HepG2 (cell line): ENCODE data around the gene GTF2A1. TPM values are rescaled to one million over a fixed set of nuclear protein-coding genes. Genes with fewer than 3 reads are reported as not detected.

Experiments used
- ATAC-seq: fragments of 200-7000 bp; cut with Tn5 transposase; 3 replicates; pipeline ENCODE4 v1.9.1; 2020; ENCODE audit warnings: mild to moderate bottlenecking, moderate library complexity
- BruUV-seq: library from RNA; stranded (reverse); fragments of 400-500 nt; replicated peaks from 2 replicates; lab custom pipeline; 2021; lab: Mats Ljungman, UMichigan
- CTCF ChIA-PET: fragments of 300-600 bp; formaldehyde crosslinking; extraction: SDS; loops from one replicate; lab custom pipeline; 2021; ENCODE audit warnings: low total read pairs, inconsistent platforms, low intra/inter-chr PET ratio; lab: Yijun Ruan, JAX
- POLR2A ChIA-PET: fragments of 350-600 bp; sonication (Branson Sonifier 250); formaldehyde crosslinking; loops from one replicate; lab custom pipeline; 2020; ENCODE audit warnings: antibody characterized with exemption, inconsistent platforms; lab: Yijun Ruan, JAX
- DNase-seq: peaks from one replicate; pipeline ENCODE4 v3.0.0-alpha.2; 2015; ENCODE audit warnings: low spot score
- FAIRE-seq: peaks from 3 replicates; lab custom pipeline; 2011; peaks lifted over from hg19 to GRCh38; lab: Jason Lieb, UNC
- H2AFZ ChIP-seq: one replicate; pipeline ENCODE4 v1.6.1; 2011; ENCODE audit warnings: low read length, inconsistent platforms
- H3K27ac ChIP-seq: fragments of 300-600 bp; 3 replicates; pipeline ENCODE4 v1.8.0; 2011; ENCODE audit warnings: mixed run types, mild to moderate bottlenecking, mixed read lengths, low read length, inconsistent platforms; ENCODE audit not compliant: insufficient read depth; ENCODE audit errors: extremely low read length
- H3K27me3 ChIP-seq, 2 experiments: fragments of 200-600 bp in 1 of 2; 2 replicates in 1 of 2; 3 replicates in 1 of 2; pipeline versions ENCODE4 v1.6.0 to v1.8.0; 2011; ENCODE audit warnings: low read length in 2 of 2, mild to moderate bottlenecking in 2 of 2, moderate library complexity in 2 of 2, inconsistent platforms in 1 of 2; ENCODE audit not compliant: insufficient read depth in 2 of 2, control insufficient read depth in 1 of 2
- H3K36me3 ChIP-seq, 2 experiments: fragments of 200-600 bp in 1 of 2; replicated peaks in 1 of 2; 2 replicates in 1 of 2; 3 replicates in 1 of 2; pipeline versions ENCODE4 v1.5.1 to v1.8.0; 2011; ENCODE audit warnings: low read length in 2 of 2, inconsistent platforms in 1 of 2; ENCODE audit not compliant: insufficient read depth in 2 of 2, control insufficient read depth in 1 of 2
- H3K4me1 ChIP-seq: 2 replicates; pipeline ENCODE4 v1.5.1; 2012; ENCODE audit warnings: low read length, inconsistent platforms; ENCODE audit not compliant: insufficient read depth
- H3K4me2 ChIP-seq: 2 replicates; pipeline ENCODE4 v1.6.0; 2011; ENCODE audit warnings: low read depth, low read length, inconsistent platforms
- H3K4me3 ChIP-seq, 3 experiments: fragments of 200-600 bp in 1 of 3; sonication (generic), shearing (Covaris generic) in 1 of 3; replicated peaks in 1 of 3; 2 replicates each; pipeline ENCODE4 v1.5.1; 2011 to 2016; ENCODE audit warnings: low read length in 3 of 3, inconsistent platforms in 2 of 3, low read depth in 2 of 3, mild to moderate bottlenecking in 2 of 3, control low read depth in 1 of 3, mixed read lengths in 1 of 3; ENCODE audit not compliant: insufficient read depth in 1 of 3
- H3K79me2 ChIP-seq: one replicate; pipeline ENCODE4 v1.6.1; 2011; ENCODE audit warnings: low read length, inconsistent platforms; ENCODE audit not compliant: insufficient read depth
- H3K9ac ChIP-seq: 2 replicates; pipeline ENCODE4 v1.6.0; 2011; ENCODE audit warnings: mild to moderate bottlenecking, low read depth, low read length, inconsistent platforms; ENCODE audit not compliant: insufficient read depth
- H3K9me3 ChIP-seq: 2 replicates; pipeline ENCODE4 v1.5.1; 2012; ENCODE audit warnings: mild to moderate bottlenecking, low read length
- H4K20me1 ChIP-seq: 2 replicates; pipeline ENCODE4 v1.6.0; 2011; ENCODE audit warnings: inconsistent platforms, mild to moderate bottlenecking, low read length, moderate library complexity; ENCODE audit not compliant: insufficient read depth
- MEIS2 ChIP-seq: sonication (generic); formaldehyde crosslinking; IDR thresholded peaks from 2 replicates; pipeline ENCODE4 v1.9.0; 2021; ENCODE audit warnings: mild to moderate bottlenecking, missing genetic modification reagents
- PCBP1 ChIP-seq: fragments of 200-400 bp; formaldehyde crosslinking; IDR thresholded peaks from 2 replicates; pipeline ENCODE4 v1.6.1; 2017; ENCODE audit warnings: mild to moderate bottlenecking, low read depth, low read length, borderline replicate concordance
- SKIL ChIP-seq: sonication (generic); formaldehyde crosslinking; IDR thresholded peaks from 2 replicates; pipeline ENCODE4 v1.8.0; 2022; ENCODE audit warnings: missing genetic modification reagents, mild to moderate bottlenecking, moderate library complexity, borderline replicate concordance
- SRY ChIP-seq: sonication (generic); formaldehyde crosslinking; IDR thresholded peaks from 2 replicates; pipeline ENCODE4 v1.8.0; 2022; ENCODE audit warnings: mild to moderate bottlenecking, missing genetic modification reagents
- TFDP2 ChIP-seq: sonication (generic); formaldehyde crosslinking; IDR thresholded peaks from 2 replicates; pipeline ENCODE4 v1.4.0; 2020; ENCODE audit warnings: missing genetic modification reagents
- ZFAT ChIP-seq: sonication (generic); formaldehyde crosslinking; conservative IDR thresholded peaks from 2 replicates; pipeline ENCODE4 v1.8.1; 2023; ENCODE audit warnings: missing genetic modification reagents, inconsistent platforms
- ZNF550 ChIP-seq: sonication (generic); formaldehyde crosslinking; IDR thresholded peaks from 2 replicates; pipeline ENCODE4 v1.4.0; 2020; ENCODE audit warnings: mild to moderate bottlenecking, missing genetic modification reagents, borderline replicate concordance
- ZNF562 ChIP-seq: sonication (generic); formaldehyde crosslinking; IDR thresholded peaks from 2 replicates; pipeline ENCODE4 v1.8.0; 2022; ENCODE audit warnings: missing genetic modification reagents, borderline replicate concordance
- WGBS: methylation state at CpG from one replicate; pipeline ENCODE4 v1.1.6; 2017; ENCODE audit warnings: low lambda C conversion rate; 5-methylcytosine and 5-hydroxymethylcytosine counted together
- in situ Hi-C: cut with HindIII; loops from 2 replicates; pipeline ENCODE4 v1.10.0; 2017; ENCODE audit warnings: low pct_unique_long_range_greater_than_20kb; ENCODE audit not compliant: extremely low pct_ligation_motif_present
- intact Hi-C: fragments of 100-400 bp; cut with micrococcal nuclease; formaldehyde crosslinking; loops from one replicate; pipeline ENCODE4 v1.10.0; 2022; ENCODE audit not compliant: unreplicated experiment
- polyA plus RNA-seq, 8 experiments: library from polyadenylated mRNA; depleted of rRNA in 3 of 8; stranded (reverse) in 7 of 8; unstranded in 1 of 8; fragments of >200 nt; fragmentation: Illumina TruSeq in 4 of 8; extraction: Trizol in 4 of 8; gene quantifications; 2 replicates each; pipeline versions ENCODE4 v1.2.1 to v1.2.3, GENCODE V29; 2011 to 2016; ENCODE audit warnings: low read depth in 4 of 8, missing spikeins in 1 of 8, mixed read lengths in 1 of 8; ENCODE audit not compliant: insufficient read depth in 1 of 8
- total RNA-seq, 5 experiments: library from RNA; depleted of rRNA; stranded (reverse); fragments of >200 nt; fragmentation: Illumina TruSeq; extraction: Trizol; gene quantifications; 2 replicates each; pipeline ENCODE4 v1.2.3, GENCODE V29; 2016; ENCODE audit warnings: low read depth in 1 of 5

GTF2A1 gene
- total and polyA plus RNA-seq, 2 of the 13 experiments (the other 11 are each of a cell fraction or from before 2014, with no cell fraction given) = 14.9 to 17.5 TPM

- CTCF ChIA-PET = no interaction called here
- no peak for TF ChIP-seq PCBP1
- no peak for TF ChIP-seq MEIS2
- TF ChIP-seq ZNF550 (CRISPR knock-in tag) = no peak
- no peak for TF ChIP-seq TFDP2 (CRISPR knock-in tag)
- TF ChIP-seq, all 625 proteins: peak for 0
- H3K4me3 ChIP-seq = no peak overlapping the region
- no peak overlapping the region for H3K4me2 ChIP-seq
- intact Hi-C loops (no loop called here), in situ Hi-C loops (no loop called here)
- peaks cover 6% of the 10 kb centered on the region; the same call in 1 of the 2 replicates for H3K4me1 ChIP-seq
- POLR2A ChIA-PET = no interaction called here
- 95% methylated on average over 1 of the region's 1 CpG for WGBS
- no TSS peak for BruUV-seq
- FAIRE-seq = no peak
- H4K20me1 ChIP-seq = no peaks in the 10 kb centered on the region
- H3K79me2 ChIP-seq = no peaks in the 10 kb centered on the region
- no peak for DNase-seq
- no peak for ATAC-seq
- no peaks in the 10 kb centered on the region for H3K36me3 ChIP-seq
- H3K27me3 ChIP-seq = no peaks in the 10 kb centered on the region
- no peak overlapping the region for H2AFZ ChIP-seq
- no peaks in the 10 kb centered on the region for H3K9me3 ChIP-seq
- H3K27ac ChIP-seq = no peak overlapping the region
- H3K9ac ChIP-seq = no peak overlapping the region
Observed at GRCh38 chr14:81264671-81265070, 43.9 kb upstream of the GTF2A1 start.

GRCh38 chr14:81263777-81264410 is 43.1 kb upstream of the GTF2A1 start:
- Histone ChIP-seq H3K27me3 (no peaks in the 10 kb centered on the region), H3K79me2 (no peaks in the 10 kb centered on the region), H3K4me2 (no peak overlapping the region), H3K36me3 (no peaks in the 10 kb centered on the region), H3K9ac (no peak overlapping the region), H4K20me1 (no peaks in the 10 kb centered on the region), H3K9me3 (no peaks in the 10 kb centered on the region), H3K4me3 (no peak overlapping the region), H3K4me1 (peaks cover 2% of the 10 kb centered on the region; the same call in 1 of the 2 replicates), H2AFZ (no peak overlapping the region), H3K27ac (no peak overlapping the region)
- no peak for FAIRE-seq
- BruUV-seq = no TSS peak
- no peak for ATAC-seq
- in situ Hi-C loops (no loop called here), intact Hi-C loops (no loop called here)
- POLR2A ChIA-PET = no interaction called here
- DNase-seq = no peak
- CTCF ChIA-PET = no interaction called here
- 89% methylated on average over 4 of the region's 4 CpGs for WGBS
- no peak for TF ChIP-seq SKIL (CRISPR knock-in tag)
- TF ChIP-seq ZFAT (CRISPR knock-in tag) = no peak
- no peak for TF ChIP-seq ZNF562 (CRISPR knock-in tag)
- TF ChIP-seq SRY (CRISPR knock-in tag) = no peak
